HG02981 (cell line): Measurements from ENCODE around the gene MYO9B.

Experiments
- ATAC-seq: cut with Tn5 transposase; IDR thresholded peaks from one replicate; pipeline ENCODE4 v1.9.1; 2021; ENCODE audit warnings: mild to moderate bottlenecking, moderate library complexity; ENCODE audit not compliant: unreplicated experiment

The MYO9B gene

DNA sequence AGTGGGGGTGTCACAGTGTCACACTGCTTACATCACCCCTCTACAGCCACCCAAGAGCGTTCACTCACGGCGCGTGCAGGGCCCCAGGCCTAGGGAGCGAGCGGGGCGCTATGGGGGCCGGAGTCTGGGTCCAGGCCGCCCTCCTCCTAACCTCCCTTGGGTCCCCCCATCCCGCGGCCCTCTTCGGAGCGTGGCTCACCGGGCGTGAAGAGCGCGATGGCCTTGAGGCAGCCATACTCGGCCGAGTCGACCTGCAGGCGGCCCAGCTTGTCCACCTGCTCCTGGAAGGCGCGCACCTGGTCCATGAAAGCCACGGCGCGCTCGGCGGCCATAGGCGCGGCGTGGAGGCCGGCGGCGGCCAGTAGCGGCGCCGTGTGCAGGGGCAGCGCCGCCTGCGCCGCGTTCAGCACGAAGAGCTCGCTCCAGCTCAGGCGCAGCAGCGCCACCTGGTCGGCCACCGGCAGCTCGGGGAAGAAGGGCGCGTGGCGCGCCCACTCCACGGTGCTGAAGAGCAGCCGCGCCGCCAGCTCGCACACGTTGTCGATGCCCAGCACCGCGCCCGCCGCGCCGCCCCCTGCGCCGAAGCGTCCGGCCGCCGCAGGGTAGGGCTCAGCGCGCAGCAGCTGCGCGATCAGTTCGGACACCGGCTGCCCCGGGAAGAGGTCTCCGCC is 159.9 kb downstream of the MYO9B start:
- ATAC-seq, result peak; percentile 77

- ATAC-seq, result peak; percentile 6
Observed at GRCh38 chr19:17235971-17236777, 160.6 kb downstream of the MYO9B start.

DNA sequence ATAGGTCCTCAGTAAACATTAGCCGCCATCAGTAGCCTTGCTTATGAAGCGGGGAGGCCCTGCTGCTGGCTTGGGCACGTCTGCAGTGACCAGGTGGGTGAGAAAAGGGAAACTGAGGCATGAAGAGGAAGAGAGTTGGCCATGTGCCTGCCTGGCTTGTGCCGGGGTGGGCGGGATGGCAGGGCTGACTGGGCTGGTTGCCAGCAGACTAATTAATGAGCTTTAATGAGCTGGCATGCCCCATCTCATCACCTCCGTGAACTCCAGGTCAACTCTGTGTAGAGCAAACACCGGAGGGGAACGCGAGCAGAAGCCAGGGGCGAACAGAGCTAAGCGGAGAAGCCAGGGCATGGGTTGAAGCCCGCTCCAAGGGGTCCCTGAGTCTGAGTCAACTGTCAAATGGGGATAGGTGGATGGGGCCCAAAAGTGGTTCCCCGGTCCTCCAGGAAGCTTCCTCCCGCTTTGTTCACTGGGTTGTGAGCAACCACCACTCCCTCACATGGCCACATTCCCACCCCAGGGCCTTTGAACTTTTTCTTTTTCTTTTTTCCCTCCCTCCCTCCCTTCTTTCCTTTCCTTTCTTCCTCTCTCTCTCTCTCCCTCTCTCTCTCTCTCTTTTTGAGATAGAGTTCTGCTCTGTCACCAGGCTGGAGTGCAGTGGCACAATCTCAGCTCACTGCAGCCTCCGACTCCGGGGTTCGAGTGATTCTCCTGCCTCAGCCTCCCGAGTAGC is 161.4 kb downstream of the MYO9B start:
- ATAC-seq, result no peak

GRCh38 chr19:17237747-17238706 is 162.4 kb downstream of the MYO9B start:
- ATAC-seq, result no peak

DNA sequence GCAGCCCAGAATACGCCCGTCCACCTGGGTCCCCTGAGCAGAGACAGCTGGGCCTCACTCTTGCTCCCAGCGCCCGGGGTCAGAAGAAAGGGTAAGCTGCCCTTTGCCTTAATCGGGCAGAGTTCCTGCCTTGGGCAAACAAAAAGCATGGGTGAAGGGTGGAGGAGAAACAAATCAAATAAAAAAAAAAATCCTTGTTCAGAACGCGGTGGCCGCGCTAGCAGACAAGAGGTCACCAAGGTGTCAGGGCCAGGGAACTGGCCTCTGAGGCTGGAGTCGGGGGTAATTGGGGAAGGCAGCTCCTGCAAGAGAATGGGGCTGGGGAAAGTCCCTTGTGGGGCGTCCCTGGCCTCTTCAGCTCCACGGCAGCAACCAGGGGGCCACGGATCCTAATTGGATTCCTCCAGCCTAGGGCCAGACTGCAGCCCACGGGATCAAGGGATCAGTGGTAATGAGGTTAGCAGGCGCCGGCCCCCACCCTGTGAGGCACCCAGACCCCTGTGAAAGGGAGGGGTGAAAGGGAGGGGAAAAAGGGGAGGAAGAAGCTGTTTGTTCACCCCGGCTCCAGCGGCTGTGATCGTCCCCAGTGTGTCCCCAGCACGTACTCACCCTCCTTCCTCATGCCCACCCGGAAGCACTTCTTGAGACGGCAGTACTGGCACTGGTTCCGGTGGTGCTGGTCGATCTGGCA is 164.6 kb downstream of the MYO9B start:
- ATAC-seq, result no peak

GRCh38 chr19:17240826-17241399 is 165.3 kb downstream of the MYO9B start:
- no peak for ATAC-seq

DNA sequence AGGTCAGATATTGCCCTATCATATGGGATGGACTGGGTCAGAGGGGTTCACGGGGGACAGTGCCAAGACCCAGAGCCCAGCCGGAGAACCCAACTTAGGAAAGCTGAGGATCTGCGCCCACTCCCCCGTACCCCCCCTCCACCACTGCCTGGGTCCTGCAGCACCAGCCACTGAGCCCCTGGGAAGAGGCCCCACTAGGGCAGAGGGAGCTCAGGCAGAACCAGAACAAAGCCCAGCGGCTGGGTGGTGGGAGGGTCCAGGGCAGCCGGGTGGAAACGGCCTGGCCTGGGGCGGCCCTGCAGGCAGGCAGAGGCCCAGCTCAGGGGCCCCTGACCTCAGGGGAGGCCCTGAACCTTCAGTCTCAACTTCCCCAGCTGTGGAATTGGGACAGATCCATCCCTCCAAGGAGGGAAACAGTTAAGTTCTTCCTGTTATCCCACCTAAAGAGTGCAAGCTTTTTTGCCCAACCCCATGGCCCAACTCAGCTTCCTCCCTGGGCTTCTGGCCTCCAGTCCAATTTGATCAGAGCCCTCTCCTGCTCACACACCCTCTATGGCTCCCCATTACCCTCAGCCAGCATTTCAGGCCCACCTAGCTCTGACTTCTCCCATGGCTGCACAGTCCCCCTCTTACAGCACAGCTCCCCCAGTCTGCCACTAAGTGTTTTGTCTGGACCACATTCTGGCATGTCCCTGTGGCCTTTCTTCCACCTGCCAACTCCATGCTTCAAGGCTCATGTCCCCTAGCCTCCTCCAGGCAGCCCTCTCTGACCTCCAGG is 167.0 kb downstream of the MYO9B start:
- no peak for ATAC-seq

DNA sequence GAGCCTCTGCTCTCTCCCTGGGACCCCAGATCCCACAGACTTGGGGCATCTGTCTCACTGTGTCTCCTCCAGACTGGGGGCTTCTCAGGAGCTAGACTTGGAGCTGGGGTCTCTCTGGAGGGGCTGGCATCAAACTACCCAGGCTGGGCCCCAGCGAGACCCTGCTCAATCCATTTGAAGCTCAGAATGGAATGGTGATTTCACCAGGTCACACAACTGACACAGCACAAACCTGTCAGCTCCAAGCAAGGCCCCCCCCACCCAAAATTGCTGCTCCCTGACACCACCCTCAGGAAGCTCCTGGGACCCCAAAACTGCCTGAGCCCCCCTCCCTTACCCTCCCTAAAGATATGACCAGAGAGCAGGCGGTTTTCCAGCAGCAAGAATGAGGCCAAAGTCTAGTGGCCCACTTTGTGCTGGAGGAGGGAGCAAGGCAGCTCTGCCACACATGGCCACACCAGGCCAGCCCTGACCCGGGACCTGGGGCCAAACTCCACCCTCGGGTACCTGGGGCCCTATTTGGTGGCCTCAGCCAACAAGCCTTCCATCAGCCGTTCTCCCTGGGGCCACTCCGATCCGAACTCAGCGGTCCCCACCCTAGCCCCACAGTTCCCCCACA is 167.7 kb downstream of the MYO9B start:
- ATAC-seq, result no peak

DNA sequence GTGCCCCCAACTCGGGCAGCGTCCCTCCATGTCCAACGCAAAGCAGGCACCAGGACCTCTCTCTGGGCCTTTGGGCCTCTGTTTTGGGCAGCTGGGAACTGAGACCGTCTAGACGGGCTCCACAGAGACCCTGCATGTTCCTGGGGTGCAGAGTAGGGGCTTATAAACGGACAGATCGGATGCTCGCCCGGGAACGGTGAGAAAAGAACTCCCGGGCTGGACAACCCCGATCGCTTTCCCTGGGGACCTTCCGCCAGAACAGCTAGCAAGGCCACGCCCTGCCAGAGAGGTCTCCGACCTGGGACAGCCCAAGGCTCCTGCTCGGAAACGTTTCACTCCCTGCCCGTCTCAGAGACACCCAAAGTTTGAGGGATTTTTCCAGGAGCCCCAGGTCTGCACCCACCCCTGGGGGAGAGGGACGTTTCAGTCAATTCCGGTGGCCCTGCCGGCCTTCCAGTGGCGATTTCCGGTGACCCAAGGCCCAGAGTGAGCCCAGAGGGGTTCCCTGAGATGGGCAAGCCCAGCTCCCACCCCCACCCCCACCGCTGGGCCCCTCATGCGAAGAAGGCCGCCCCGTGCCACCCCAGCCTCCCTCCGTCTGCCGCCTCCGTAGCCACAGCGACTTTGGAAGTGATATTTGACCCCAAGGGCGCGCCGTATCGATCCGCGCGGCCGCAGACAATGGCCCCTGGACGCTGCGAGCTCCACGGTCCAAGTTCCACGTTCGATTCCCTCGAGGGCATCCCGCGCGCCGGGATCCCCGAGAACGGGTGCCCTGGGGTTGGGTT is 168.4 kb downstream of the MYO9B start:
- ATAC-seq, result no peak

DNA sequence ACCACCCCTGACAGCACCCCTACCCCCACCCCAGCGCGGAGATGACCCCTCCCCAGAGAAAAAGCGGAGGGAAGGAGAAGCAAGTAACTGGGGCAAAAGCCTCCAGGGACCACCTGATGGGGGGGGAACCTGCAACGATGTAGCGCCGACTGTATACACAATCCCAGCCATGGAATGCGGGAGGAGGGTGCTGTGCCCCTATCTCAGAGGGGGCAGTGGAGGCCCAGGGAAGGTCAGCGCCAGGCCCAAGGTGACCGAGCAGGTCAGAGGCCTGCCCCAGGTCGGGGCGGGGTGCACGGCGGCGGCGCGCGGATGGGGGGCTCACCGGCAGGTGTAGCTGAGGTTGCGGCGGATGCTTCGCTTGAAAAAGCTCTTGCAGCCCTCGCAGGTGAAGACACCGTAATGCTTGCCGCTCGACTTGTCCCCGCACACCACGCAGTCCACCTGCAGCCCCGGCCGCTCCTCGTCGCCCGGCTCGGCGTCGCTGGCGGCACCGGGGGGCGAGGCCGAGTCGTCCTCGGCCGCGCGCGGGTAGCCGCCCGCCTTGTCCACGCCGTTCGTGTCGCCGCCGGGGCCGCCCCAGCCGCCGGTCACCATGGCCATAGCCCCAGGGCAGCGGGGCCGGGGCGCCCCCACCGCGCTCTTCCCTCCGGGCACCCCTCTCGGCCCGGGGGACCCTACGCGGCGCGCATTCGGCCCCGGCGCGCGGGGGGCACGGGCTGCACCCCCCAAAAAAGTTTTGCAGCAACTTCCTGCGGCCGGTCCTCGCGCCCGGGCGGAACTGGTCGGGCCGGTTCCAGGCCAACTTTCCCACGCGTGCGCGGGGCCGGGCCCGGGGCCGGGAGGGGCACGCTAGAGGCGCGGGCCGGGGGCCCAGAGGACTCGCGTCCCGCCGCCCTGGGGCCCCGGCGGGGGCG is 169.3 kb downstream of the MYO9B start:
- ATAC-seq, result no peak

- no peak for ATAC-seq
Observed at GRCh38 chr19:17245535-17245984, 170.0 kb downstream of the MYO9B start, which contains the start of gene NR2F6. NR2F6 (minus strand) TSS chr19:17245919; CDS start chr19:17245220, 699 bp downstream.

- no peak for ATAC-seq
Observed at GRCh38 chr19:17246681-17247425, 171.3 kb downstream of the MYO9B start.

- ATAC-seq, result no peak
Observed at GRCh38 chr19:17248011-17248776, 172.6 kb downstream of the MYO9B start.

- no peak for ATAC-seq
Observed at GRCh38 chr19:17249887-17250548, 174.4 kb downstream of the MYO9B start.
